Fibroblast of mammary gland (primary cell): ENCODE results near the gene EVI5.

ENCODE experiments used
- DNase-seq: peaks from one replicate; pipeline ENCODE4 v3.0.0-alpha.2; 2010; ENCODE audit warnings: low read depth
- H3K4me3 ChIP-seq: 2 replicates; pipeline ENCODE4 v1.5.1; 2011; ENCODE audit warnings: low read depth, mild to moderate bottlenecking, low read length, moderate library complexity; ENCODE audit not compliant: control insufficient read depth
- CTCF ChIP-seq: conservative IDR thresholded peaks from 2 replicates; pipeline ENCODE4 v1.5.1; 2011; ENCODE audit warnings: low read depth, low read length, inconsistent platforms; ENCODE audit not compliant: control insufficient read depth, insufficient read depth

Gene EVI5

DNA sequence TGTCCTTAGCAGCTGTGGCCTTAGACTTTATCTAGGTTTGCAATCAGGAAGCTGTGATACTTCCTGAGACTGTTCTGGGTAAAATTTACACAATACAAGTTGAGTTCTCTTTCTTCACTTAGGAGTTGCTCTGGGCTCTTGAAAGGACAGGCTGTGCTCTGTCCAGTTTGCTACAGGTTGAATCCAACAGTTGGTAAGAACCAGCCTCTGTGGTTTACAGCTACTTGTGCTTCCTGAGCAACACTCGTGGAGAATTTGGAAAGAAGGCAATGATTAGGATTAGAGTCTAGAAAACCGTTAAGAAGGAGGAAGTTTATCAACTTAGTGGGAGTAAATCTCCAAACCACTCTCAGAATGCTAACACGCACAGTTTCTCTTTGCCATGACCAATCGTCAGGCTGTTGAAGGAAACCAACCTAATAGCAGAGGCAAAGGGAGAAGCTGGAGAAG lies 325.0 kb downstream of the EVI5 start:
- H3K4me3 ChIP-seq: no peak overlapping the region
- TF ChIP-seq CTCF: no peak
- no peak for DNase-seq
